Stimulated activated CD4-positive, alpha-beta T cell treated with anti-CD3 and anti-CD28 coated beads, Interleukin-2, amount 100 ng/mL, for 24 hours (primary cell): ENCODE data around the gene SCN2B.

Experiments used
- DNase-seq, 2 donors: peaks; one replicate each; pipeline ENCODE4 v3.0.0-alpha.2; 2020

SCN2B gene

DNA sequence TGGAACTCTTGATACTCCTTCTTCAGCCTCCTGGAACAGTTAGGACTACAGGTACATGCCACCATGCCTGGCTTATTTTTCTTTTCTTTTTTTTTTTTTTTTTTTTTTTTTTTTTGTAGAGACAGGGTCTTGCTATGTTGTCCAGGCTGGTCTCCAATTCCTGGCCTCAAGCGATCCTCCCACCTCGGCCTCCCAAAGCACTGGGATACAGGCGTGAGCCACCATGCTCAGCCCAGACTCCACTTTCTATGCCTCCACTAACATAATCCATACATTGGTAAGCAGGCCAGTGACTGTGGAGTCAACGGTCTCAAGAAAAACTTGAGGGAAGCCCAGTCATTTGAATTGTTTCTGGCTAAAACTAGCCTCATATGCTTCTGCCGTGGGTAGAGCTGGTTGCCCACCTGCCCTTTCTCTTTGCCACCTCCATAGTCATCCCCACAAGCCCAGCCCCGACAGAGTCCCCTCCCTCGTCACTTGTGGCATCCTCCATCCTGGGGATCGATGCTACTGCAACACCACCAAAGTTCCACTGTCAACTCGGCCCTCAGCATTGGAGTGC is 2.4 kb downstream of the SCN2B start:
- DNase-seq, result no peak

DNA sequence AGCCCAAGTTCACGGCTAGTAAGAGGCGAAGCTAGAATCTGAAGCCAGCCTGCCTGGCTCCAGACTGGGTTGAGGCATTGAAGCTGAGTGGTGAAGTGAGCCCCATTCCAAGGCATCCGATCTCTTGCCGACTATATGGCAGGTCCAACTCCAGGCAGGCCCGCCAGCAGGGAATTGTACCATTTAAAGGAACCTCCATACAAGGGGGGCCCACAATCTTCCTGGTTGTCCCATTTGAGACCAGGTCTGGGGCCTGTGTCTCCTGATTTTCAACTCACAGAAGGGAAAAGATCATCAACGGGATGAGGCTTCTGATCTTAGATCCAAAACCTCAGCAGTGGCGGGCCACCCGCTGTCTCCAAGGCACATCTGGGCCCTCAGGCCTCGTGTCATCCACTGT is 4.1 kb downstream of the SCN2B start:
- DNase-seq, result no peak

DNA sequence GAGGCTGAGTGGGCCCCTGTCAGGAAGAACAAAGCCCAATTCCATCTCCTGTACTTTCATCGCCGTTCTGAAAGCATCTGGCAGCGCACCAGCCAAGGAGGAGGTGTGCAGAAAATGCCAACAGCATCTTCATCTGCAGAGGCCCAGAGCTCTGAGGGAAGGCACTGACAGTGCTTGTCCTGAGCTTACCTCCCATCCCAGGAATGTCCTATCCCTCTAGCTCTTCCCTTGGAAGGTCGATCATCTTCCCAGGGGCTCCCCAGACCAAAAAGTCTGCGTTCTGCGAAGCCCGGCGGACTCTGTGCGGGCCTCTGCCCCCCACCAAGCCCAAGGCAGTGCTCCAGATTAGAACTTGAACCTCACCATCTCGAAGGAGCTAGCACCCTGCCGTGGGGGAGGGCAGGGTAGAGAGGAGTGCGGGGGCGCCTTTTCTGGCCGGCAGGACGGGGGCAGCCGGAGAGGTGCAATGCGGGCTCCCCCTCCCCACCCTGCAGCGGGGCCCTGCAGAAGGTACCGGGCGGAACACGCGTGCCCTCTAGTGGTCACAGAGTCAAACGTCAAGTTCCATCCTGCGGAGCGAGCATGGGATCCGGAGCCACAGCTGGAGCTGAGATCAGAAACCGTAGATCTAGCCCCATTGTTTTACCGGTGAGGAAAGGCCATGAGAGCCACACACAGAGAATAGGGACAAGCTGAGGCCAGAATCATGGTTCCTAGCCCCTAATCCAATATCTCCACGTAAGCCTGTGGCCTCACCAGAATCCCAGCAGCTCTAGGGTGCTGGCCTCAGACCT is 5.0 kb downstream of the SCN2B start:
- peak; percentile 79 to 80 for DNase-seq

DNA sequence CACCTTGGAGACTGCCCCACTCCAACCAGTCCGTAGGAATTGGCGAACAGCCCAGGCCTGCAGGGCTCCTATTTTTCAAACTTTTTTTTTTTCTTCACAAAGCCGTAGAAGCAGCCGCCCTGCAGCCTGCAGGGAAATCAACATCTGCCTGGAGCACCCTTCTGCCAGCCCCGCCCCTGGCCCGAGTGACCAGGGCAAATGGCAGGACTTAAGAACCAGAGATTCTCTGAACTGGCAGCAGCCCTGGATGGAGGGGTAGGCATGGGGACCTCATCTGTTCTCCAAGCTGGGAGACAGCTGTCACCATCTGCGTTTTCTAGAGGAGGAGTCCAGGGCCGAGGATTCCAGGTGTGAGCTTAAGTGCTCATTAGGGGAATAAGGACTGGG is 5.6 kb downstream of the SCN2B start:
- DNase-seq, result no peak

DNA sequence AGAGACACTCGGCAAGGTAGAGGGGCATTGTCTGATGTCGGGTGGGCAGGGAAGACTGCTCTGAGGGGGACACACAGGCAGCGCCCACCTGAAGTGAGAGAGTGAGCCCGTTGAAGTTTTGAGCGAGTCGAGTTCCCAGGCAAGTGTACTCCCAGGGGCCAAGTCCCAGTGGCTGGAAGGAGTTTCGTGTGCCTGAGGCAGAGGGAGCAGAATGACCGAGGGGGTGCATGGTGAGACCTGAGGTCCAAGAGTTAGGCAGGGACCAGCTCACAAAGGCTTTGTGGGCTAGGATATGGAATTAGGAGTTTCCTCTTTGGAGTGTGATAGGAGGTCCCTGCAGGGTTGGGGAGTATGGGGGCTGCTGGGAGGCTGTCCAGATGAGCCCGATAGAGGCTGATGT is 6.2 kb downstream of the SCN2B start:
- no peak for DNase-seq

DNA sequence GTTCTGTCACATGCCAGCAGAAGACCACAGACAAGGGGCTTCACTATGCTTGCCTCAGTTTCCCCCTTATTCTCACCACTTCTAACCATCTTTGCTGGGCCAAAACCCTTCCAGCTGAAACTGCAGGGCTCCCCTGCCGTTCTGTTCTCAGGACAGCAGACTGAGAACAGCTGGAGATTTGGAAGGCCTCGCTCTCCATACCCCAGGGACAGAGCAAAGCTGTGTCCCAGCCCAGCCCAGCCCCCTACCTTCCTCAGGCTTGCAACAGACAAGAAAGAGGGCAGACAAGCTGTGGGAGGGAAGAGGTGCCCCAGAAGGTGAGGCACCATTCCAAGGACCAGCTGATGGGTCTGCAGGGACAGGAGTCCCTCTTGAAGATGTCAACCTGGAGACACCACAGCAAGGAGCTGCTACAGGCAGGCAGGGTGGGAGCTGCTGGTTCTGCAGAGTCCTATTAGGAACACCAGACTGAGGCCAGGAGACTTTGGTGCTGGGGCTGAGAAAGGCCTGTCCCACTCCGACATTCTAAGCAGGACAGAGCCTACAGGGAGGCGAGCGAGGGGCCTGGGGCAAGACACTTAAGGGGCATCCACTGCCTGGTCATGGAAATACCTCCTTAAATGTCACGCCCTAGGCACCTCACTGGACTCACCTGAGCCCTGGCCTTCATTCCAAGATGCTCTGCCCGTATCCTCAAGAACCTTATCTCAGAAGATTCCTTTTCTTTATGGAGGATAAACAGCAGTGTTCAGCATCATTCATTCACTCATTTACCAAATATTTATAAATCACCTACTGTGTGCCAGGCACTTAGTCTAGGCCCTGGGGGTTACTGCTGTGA is 6.9 kb downstream of the SCN2B start:
- no peak for DNase-seq

DNA sequence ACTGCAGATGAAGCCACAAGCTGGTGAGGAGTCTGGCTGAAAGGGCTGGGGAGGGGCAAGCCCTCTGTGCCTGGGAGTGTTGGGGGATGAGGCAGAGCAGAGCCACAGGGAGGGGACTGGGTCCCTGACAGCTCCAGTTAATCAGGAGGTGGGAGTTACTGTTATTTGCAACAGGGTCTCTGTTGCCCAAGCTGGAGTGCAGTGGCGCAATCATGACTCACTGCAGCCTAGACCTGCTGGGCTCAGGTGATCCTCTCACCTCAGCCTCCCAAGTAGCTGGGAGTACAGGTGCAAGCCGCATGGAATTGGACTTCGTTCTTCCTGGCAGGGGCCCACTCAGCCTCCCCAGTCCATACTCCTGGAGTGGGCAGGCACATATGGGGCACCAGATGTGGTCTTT is 7.7 kb downstream of the SCN2B start:
- no peak for DNase-seq

DNA sequence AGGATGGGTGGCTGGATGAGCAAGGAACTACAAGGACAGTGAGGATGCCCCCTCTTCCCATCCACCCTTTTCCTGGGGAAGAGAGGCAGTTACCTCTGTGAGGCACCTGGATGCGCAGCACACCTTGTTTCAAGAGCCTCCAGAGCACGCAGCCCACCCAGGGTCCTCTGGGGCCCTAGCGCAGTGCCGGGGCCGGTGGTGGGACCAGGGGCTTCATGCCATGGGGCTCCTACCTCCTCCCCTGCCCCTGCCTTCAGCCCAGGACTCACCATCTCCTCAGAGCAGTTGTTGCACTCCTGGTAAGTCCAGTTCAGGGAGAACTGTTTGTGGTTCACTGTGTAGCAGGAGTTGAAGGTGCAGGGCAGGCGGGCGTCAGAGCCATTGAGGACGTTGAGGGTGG is 8.1 kb downstream of the SCN2B start:
- no peak for DNase-seq

DNA sequence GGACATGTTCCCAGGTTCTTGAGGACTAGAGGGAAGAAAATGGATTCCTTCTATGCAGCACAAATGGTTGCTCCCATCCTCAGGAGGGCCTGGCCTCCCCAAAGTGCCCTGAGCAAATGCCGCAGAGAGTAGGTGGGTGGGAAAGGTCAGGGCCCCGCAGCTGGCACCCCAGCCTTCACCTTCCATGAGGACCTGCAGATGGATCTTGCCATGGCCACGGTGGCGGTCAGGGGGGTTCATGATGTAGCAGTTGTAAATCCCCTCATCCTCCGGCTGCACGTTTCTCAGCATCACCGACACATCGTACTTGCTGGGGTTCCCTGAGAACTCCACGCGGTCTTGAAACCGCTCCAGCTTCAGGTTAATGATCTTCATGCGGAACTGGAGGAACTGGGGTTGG is 8.5 kb downstream of the SCN2B start:
- no peak for DNase-seq

DNA sequence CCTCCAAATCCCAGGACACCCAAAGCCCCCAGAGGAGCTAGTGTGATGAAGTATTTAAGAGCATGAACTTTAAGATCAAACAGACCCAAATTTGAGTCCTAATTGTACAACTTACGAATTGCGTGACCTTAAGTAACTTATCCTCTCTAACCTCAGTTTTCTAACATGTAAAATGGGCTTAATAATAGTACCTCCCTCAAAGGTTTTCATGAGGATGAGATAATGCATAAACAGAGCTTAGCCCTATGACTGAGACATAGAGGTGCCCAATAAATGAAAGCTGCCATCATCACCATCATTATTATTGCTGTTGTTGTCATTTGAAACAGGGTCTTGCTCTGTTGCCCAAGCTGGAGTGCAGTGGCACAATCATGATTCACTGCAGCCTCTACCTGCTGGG is 9.2 kb downstream of the SCN2B start:
- DNase-seq, result no peak

DNA sequence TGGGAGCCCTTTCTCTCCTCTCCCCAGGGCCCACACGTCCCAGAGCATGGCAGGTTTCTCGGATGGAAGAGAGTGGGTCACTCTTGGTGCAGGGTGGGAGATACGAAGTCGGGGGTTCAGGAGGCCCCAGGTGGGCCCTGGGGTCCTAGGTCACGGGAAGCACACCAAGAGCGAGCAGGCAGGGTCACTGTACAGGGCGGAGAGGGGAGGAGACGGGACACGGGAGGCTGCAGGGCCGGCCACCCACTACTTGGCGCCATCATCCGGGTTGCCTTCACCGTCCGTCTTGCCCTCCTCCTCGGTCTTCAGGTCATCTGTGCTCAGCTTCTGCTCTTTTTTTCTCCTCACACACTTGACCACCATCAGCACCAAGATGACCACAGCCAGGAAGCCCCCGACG is 9.8 kb downstream of the SCN2B start:
- DNase-seq, result no peak

DNA sequence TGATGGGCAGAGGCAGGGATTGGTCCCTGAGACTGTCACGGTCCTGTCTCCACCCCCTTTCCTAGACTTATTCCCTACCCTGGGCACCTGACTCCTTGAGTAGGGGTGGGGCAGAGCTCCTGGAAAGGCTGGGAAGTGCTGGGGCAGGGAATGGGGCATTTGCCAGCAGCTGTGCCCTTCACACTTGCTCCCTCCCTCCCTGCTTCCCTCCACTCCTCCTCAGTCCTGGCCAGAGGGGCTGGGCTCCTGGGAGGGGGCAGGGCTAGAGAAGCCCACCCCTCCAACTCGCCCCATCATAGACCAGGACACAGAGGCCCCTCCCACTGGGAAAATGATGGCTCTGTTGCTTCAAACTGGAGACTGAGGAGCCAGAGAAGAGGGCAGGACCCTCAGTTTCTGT is 11.6 kb downstream of the SCN2B start:
- no peak for DNase-seq

DNA sequence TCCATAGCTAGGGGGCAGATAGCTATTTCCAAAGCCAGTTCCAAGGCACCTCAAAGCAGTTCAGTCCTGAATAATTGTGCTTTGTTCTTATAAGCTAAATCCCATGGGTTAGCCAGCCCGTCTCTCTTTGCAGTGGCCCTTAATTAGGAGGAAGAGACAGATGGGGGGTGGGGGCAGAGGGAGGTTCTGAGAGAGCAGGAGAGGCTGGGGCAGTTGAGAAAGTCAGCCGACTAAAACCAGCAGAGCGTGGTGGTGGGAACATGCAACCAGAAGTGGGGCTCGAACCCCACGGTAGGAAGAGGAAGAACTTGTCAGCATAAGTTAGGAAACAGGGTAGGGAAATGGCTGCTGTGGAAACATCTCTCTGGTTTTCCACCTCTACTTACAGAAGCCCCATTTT is 12.9 kb downstream of the SCN2B start:
- no peak for DNase-seq

DNA sequence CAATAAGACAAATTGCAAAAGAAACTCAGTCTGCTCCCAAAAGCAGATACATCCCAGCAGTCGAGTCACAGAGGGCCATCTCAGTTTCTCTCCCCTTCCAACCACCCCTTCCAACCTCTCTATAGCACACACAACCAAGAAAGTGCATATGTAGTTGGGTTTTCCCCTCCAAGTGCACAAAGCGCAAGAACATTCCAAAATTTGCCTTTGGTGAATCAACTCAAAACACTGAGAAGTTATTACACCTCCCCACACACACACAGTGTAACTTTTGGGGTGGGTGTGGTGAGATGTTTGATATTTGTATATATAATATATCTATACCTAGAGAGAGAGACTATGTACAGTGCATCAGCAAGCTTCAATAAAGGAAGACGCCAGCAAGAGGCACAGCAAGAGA is 13.6 kb downstream of the SCN2B start:
- DNase-seq, result no peak

DNA sequence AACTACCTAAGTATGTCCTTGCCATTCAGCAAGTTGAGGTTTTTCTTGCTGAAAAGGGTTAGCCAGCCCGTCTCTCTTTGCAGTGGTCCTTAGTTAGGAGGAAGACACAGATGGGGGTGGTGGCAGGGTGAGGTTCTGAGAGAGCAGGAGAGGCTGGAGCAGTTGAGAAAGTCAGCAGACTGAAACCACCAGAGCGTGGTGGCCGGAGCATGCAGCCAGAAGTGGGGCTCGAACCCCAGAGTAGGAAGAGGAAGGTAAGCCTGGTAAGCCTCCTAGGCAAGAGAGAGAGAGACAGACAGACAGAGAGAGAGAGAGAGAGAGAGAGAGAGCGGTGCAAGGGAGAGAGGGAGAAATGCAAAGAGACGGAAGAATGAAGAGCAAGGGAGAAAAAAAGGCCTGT is 14.7 kb downstream of the SCN2B start:
- no peak for DNase-seq

DNA sequence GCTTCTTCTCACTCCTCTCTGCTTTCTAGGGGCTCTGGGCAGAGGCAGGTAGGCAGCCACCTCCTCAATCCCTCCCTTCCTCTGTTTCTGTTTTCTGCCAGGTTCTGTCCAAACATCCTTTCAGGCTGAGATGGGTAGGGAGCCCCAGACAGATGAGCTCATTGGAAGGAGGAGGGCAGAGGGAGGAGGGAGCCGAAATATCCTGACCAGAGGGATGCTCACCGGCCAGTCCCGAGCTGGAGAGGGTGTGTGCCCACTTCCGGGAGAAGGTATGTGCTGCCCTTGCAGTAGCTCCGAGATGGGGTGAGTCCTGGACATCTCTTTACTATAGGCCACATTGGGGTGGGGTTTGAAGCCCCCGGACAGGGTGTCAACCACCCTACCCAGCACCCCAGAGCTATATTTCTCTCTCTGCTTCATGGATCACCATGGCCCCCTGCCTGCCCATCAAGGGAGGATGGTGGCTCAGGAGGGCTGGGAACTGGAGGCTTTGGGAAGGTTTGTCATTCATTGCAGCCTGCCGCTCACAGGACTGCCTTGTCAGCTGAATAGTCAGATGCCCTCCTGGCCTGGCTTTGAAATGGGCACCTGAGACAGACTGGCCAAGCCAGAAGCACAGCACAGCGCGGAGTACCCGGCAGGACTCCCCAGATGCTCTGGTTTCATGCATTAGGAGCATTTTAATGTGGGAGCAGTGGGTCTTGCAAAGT is 19.1 kb downstream of the SCN2B start:
- no peak for DNase-seq

DNA sequence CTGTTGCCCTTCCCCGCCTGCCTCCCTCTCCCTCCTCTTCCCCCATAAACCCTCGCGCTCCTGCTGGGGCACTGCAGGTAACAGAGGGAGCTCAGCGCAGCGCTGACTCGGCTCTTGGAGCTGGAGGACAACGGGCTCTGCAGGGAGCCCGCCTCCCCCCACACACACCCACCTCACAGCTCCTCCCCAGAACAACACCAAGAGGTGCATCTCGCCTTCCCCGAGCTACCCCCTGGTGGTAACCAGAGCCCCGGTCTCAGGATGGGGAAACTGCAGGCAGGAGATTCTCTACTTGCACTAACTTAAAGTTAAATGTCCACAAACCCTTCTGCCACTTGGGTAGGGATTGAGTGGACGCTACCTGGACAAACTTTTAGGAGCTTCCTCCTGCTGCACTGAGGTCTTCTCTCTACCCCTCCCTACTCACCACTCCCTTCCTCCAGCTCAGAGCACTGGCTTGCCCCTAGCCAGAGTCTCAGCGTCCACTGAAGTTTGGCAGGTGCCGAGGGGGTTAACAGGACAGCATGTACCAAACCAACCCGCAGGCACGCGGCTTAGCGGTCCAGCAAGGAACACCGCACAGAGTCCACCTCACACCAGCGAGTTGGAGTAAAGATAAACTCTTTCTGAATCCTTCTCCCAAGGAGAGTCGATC is 19.8 kb downstream of the SCN2B start:
- peak in 1 of 2 donors; percentile 21 for DNase-seq

DNA sequence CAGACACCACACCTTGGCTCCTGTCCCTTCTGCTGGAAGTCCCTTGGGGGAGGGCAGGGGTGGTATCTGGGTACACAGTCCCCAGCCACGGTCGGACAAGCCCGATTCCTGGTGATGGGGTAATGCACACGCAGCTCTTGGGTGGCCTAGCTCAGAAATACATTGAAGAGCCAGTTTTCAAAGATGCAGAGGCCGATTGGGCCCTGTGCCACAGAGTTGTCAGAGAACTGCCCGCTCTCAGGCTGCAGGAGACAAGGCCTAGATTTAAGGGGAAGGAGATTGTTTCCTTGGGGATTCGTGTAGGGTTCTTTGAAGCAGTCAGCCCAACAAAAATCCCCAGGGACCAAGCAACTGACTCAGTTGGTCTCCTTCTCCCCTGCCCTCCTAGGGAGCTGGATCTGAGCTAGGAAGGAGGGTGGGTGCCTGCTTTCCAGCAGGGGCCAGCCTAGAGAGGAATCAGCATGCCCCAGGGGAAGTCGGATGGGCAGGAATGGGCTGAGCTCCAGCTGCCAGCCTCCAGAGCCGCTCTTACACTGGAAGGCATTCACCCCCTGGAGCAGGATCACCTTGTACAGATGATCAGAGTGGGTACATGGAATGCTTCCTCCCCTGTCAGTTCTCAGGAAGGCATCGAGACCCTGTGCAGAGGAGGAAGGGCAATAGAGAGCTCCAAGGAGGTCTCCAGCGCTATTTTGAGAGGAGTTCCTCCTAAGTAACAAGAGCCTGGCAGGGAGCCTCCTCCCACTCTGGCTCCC is 20.5 kb downstream of the SCN2B start:
- DNase-seq, result no peak

DNA sequence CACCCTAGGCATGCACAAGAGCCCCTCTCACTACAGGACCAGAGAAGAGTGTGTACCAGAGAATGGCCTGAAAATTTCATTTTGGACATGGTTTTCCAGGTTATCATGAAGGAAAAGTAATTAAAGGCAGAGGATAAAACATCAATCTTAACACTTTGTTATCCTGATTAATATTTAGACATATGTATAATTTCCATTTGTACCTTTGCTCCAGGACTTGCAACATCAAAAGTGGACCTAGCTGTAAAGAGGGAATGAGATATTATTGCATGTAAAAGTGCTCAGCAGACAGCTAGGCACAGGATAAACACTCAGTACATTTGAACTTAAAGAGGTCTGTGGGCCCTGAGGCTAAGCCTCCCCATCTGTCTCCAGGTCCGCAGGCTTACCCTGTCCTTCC is 21.8 kb downstream of the SCN2B start:
- DNase-seq, result no peak

DNA sequence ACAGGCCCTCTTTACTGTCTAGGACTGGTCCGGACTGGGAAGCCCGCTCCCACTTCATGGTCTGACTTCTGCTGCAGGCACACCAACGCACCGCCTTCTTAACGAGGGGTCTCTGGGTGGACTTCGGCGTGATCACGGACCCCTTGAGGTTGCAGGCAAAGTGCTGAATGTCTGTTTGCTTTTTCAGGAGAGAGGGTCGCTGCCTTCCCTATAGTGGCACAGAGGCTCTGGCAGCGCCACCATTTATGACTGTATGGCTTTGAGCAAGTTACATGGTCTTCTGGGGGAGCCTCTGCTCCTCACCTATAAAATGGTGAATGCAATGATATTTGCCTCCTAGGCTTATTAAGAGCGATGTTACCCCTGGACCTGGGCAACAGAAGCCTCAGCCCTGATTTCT is 22.5 kb downstream of the SCN2B start:
- DNase-seq, result no peak

DNA sequence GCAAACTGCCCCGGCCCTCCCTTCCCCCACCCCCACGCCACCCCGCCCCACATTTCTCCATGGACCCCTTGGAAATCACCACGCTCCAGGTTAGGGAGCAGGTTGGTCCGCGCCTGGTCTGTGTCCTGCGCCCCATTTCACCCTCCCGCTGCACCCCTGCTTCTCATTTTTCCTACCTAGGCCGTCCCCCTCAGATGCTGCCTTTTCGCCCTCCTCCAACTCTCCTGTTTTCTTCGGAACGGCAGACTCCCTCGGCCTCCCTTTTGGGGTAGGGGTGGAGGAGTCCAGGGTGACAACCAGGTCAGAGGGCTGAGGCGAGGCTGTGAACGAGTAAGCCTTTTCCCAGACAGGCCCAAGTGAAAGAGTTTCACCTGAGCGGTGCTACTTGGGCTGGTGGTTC is 22.9 kb downstream of the SCN2B start:
- DNase-seq, result no peak
